SK-N-SH treated with all-trans-retinoic acid at 6 μM for 48 hours (cell line): ENCODE measurements around the gene HBS1L.

ENCODE experiments used
- ARNTL ChIP-seq: fragments of 450-650 bp; formaldehyde crosslinking; IDR thresholded peaks from 2 replicates; pipeline ENCODE4 v1.5.0; 2020; ENCODE audit warnings: low read depth, mild to moderate bottlenecking, moderate library complexity, borderline replicate concordance
- CSDC2 ChIP-seq: fragments of 250-450 bp; sonication (Bioruptor Pico); IDR thresholded peaks from 2 replicates; pipeline ENCODE4 v1.5.0; 2020; ENCODE audit warnings: mild to moderate bottlenecking, moderate library complexity
- GLIS3 ChIP-seq: fragments of 250-450 bp; sonication (Bioruptor Pico); IDR thresholded peaks from 2 replicates; pipeline ENCODE4 v1.5.0; 2020; ENCODE audit warnings: mild to moderate bottlenecking, moderate library complexity
- PPARA ChIP-seq: fragments of 250-450 bp; sonication (Bioruptor Pico); IDR thresholded peaks from 2 replicates; pipeline ENCODE4 v1.5.0; 2020; ENCODE audit warnings: mild to moderate bottlenecking, borderline replicate concordance
- ZC3H10 ChIP-seq: fragments of 250-450 bp; sonication (Bioruptor Pico); IDR thresholded peaks from 2 replicates; pipeline ENCODE4 v1.5.1; 2021; ENCODE audit warnings: mild to moderate bottlenecking, moderate library complexity
- ZFP3 ChIP-seq: fragments of 250-450 bp; sonication (Bioruptor Pico); IDR thresholded peaks from 2 replicates; pipeline ENCODE4 v1.5.0; 2020; ENCODE audit warnings: mild to moderate bottlenecking, moderate library complexity
- ZFP30 ChIP-seq: fragments of 450-650 bp; formaldehyde crosslinking; IDR thresholded peaks from 2 replicates; pipeline ENCODE4 v1.5.0; 2022; ENCODE audit warnings: mild to moderate bottlenecking, moderate library complexity
- ZNF565 ChIP-seq: fragments of 450-650 bp; formaldehyde crosslinking; conservative IDR thresholded peaks from 2 replicates; pipeline ENCODE4 v1.5.0; 2020; ENCODE audit warnings: low read depth, mild to moderate bottlenecking, moderate library complexity
- ZNF70 ChIP-seq: fragments of 450-650 bp; formaldehyde crosslinking; IDR thresholded peaks from 2 replicates; pipeline ENCODE4 v1.5.0; 2020; ENCODE audit warnings: mild to moderate bottlenecking, moderate library complexity
- TF ChIP-seq, protein P1 (sequence below): fragments of 250-450 bp; sonication (Bioruptor Pico); IDR thresholded peaks from 2 replicates; pipeline ENCODE4 v1.8.0; 2021; ENCODE audit warnings: low read depth, mild to moderate bottlenecking, moderate library complexity, borderline replicate concordance
- TF ChIP-seq, protein P2 (sequence below): fragments of 250-450 bp; sonication (Bioruptor Pico); IDR thresholded peaks from 2 replicates; pipeline ENCODE4 v1.5.1; 2020; ENCODE audit warnings: low read depth, mild to moderate bottlenecking, moderate library complexity

DNA sequence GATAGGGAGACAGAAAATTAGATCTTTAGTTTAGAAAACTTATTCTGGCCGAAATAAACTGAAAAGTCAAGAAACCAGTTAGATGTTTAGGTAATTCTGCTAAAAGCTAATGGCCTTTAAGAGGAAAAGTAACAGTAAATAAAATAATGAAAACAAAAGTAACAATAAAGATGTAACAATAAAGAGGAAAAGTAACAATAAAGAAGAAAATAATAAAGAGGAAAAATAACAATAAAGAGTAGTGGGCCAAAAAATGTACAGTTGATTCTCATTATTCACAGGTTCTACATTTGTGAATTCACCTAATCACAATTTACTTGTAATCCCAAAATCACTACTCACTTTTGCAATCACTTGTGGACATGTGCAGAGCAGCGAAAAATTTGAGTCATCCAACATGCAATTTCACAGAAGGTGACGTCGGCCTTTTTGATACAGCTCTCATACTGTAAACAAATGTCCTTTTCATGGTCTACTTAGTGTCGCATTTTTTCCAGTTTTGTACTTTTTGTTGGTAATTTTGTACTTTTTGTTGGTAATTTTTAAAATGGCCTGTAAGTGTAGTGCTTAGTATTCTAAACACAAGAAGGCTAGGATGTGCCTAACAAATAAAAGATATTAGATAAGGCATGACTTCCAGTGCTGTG lies 24.0 kb downstream of the HBS1L start:
- no peak for TF ChIP-seq ZNF70
- TF ChIP-seq ZFP30 (CRISPR knock-in tag): no peak
- TF ChIP-seq PPARA (CRISPR knock-in tag): no peak
- TF ChIP-seq, protein P1, sequence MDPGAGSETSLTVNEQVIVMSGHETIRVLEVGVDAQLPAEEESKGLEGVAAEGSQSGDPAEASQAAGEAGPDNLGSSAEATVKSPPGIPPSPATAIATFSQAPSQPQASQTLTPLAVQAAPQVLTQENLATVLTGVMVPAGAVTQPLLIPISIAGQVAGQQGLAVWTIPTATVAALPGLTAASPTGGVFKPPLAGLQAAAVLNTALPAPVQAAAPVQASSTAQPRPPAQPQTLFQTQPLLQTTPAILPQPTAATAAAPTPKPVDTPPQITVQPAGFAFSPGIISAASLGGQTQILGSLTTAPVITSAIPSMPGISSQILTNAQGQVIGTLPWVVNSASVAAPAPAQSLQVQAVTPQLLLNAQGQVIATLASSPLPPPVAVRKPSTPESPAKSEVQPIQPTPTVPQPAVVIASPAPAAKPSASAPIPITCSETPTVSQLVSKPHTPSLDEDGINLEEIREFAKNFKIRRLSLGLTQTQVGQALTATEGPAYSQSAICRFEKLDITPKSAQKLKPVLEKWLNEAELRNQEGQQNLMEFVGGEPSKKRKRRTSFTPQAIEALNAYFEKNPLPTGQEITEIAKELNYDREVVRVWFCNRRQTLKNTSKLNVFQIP (CRISPR knock-in tag): no peak
- TF ChIP-seq ZNF565 (CRISPR knock-in tag): no peak
- no peak for TF ChIP-seq GLIS3 (CRISPR knock-in tag)
- no peak for TF ChIP-seq ARNTL (CRISPR knock-in tag)
- TF ChIP-seq CSDC2 (CRISPR knock-in tag): no peak
- no peak for TF ChIP-seq ZFP3 (CRISPR knock-in tag)
- TF ChIP-seq, protein P2, sequence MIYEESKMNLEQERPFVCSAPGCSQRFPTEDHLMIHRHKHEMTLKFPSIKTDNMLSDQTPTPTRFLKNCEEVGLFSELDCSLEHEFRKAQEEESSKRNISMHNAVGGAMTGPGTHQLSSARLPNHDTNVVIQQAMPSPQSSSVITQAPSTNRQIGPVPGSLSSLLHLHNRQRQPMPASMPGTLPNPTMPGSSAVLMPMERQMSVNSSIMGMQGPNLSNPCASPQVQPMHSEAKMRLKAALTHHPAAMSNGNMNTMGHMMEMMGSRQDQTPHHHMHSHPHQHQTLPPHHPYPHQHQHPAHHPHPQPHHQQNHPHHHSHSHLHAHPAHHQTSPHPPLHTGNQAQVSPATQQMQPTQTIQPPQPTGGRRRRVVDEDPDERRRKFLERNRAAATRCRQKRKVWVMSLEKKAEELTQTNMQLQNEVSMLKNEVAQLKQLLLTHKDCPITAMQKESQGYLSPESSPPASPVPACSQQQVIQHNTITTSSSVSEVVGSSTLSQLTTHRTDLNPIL (CRISPR knock-in tag): no peak
- no peak for TF ChIP-seq ZC3H10
